HG03045 (cell line): ENCODE data around the gene TM7SF3.

Experiments
- ATAC-seq: cut with Tn5 transposase; IDR thresholded peaks from one replicate; pipeline ENCODE4 v1.9.1; 2021; ENCODE audit warnings: mild to moderate bottlenecking, moderate library complexity; ENCODE audit not compliant: unreplicated experiment

The TM7SF3 gene

GRCh38 chr12:26935636-26936378 lies 78.4 kb downstream of the TM7SF3 start:
- no peak for ATAC-seq

- no peak for ATAC-seq
Observed at GRCh38 chr12:26929590-26929989, 84.6 kb downstream of the TM7SF3 start.

DNA sequence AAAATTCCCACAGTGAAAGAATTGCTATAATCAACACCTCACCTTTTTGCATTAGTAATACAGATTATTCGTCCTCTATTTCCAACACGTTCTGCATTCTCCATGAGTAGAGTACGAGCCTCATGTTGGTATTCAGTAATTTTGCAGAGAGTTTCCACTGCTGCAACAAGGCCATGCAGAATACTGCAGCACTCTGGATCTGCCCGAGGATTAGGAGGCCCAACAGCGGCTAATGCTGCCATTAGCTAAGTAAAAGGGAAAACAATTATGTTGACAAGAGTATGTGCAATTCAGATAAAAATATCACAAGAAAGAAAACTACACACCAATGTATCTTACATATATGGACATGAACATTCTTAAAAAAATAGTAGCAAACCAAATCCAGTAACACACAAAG lies 85.5 kb downstream of the TM7SF3 start:
- no peak for ATAC-seq
